ENCODE measurements around the gene BCL11A. TPM values are rescaled to one million over a fixed set of nuclear protein-coding genes. Genes with fewer than 3 reads are reported as not detected.

BCL11A gene
- total RNA-seq, 2 donors from 2014 or later, result 0.81 TPM; not detected in 1

GRCh38 chr2:60533101-60534051 lies 20.1 kb downstream of the BCL11A start:
- no peaks in the 10 kb centered on the region for H3K9me3 Mint-ChIP-seq
- DNase-seq (ENCODE audit: low spot score) (no peak), ATAC-seq (no peak)
- no peak overlapping the region for H3K4me3 Mint-ChIP-seq
- no peaks in the 10 kb centered on the region for H3K4me1 Mint-ChIP-seq (ENCODE audit: low read depth in 2 of 2)
- H3K27me3 Mint-ChIP-seq, result peaks cover 55 to 69% of the 10 kb centered on the region in 2 donors
- H3K36me3 Mint-ChIP-seq, result no peaks in the 10 kb centered on the region
- no peak overlapping the region for H3K27ac Mint-ChIP-seq

- no peaks in the 10 kb centered on the region for H3K36me3 Mint-ChIP-seq
- H3K9me3 Mint-ChIP-seq, result no peaks in the 10 kb centered on the region
- no peak overlapping the region for H3K27ac Mint-ChIP-seq
- H3K27me3 Mint-ChIP-seq, result peaks cover 63 to 79% of the 10 kb centered on the region in 2 donors
- DNase-seq (ENCODE audit: low spot score) (no peak), ATAC-seq (no peak)
- H3K4me3 Mint-ChIP-seq, result no peak overlapping the region
- no peaks in the 10 kb centered on the region for H3K4me1 Mint-ChIP-seq (ENCODE audit: low read depth in 2 of 2)
Observed at GRCh38 chr2:60532421-60532820, 21.0 kb downstream of the BCL11A start.

- Mint-ChIP-seq H3K36me3 (no peaks in the 10 kb centered on the region), H3K27ac (no peak overlapping the region), H3K9me3 (no peaks in the 10 kb centered on the region), H3K4me3 (no peak overlapping the region), H3K4me1 (ENCODE audit: low read depth in 2 of 2) (no peaks in the 10 kb centered on the region), H3K27me3 (peaks cover 67 to 86% of the 10 kb centered on the region in 2 donors)
- DNase-seq (ENCODE audit: low spot score), result no peak
- no peak for ATAC-seq
Observed at GRCh38 chr2:60531701-60532133, 21.7 kb downstream of the BCL11A start.

GRCh38 chr2:60530660-60531281 lies 22.7 kb downstream of the BCL11A start:
- H3K27me3 Mint-ChIP-seq, result peaks cover 59 to 78% of the 10 kb centered on the region in 2 donors
- H3K4me1 Mint-ChIP-seq (ENCODE audit: low read depth in 2 of 2), result peaks cover 0 to 2% of the 10 kb centered on the region in 2 donors
- no peak overlapping the region for H3K27ac Mint-ChIP-seq
- DNase-seq (ENCODE audit: low spot score), result no peak
- H3K9me3 Mint-ChIP-seq, result no peaks in the 10 kb centered on the region
- no peak for ATAC-seq
- H3K36me3 Mint-ChIP-seq, result no peaks in the 10 kb centered on the region
- H3K4me3 Mint-ChIP-seq, result no peak overlapping the region

GRCh38 chr2:60529785-60530627 lies 23.4 kb downstream of the BCL11A start:
- Mint-ChIP-seq H3K4me1 (ENCODE audit: low read depth in 2 of 2) (peaks cover 0 to 2% of the 10 kb centered on the region in 2 donors), H3K27me3 (peaks cover 52 to 71% of the 10 kb centered on the region in 2 donors), H3K9me3 (no peaks in the 10 kb centered on the region), H3K4me3 (no peak overlapping the region), H3K36me3 (no peaks in the 10 kb centered on the region), H3K27ac (no peak overlapping the region)
- no peak for ATAC-seq
- DNase-seq (ENCODE audit: low spot score), result no peak

- Mint-ChIP-seq H3K36me3 (no peaks in the 10 kb centered on the region), H3K4me1 (ENCODE audit: low read depth in 2 of 2) (peaks cover 0 to 2% of the 10 kb centered on the region in 2 donors), H3K9me3 (no peaks in the 10 kb centered on the region), H3K27me3 (peaks cover 52 to 63% of the 10 kb centered on the region in 2 donors), H3K4me3 (no peak overlapping the region), H3K27ac (no peak overlapping the region)
- DNase-seq (ENCODE audit: low spot score) (no peak), ATAC-seq (no peak)
Observed at GRCh38 chr2:60529136-60529784, 24.2 kb downstream of the BCL11A start.

GRCh38 chr2:60528281-60529020 lies 25.0 kb downstream of the BCL11A start:
- no peaks in the 10 kb centered on the region for H3K36me3 Mint-ChIP-seq
- peaks cover 52 to 58% of the 10 kb centered on the region in 2 donors for H3K27me3 Mint-ChIP-seq
- no peak overlapping the region for H3K27ac Mint-ChIP-seq
- no peak overlapping the region for H3K4me3 Mint-ChIP-seq
- no peak for ATAC-seq
- peaks cover 0 to 2% of the 10 kb centered on the region in 2 donors for H3K4me1 Mint-ChIP-seq (ENCODE audit: low read depth in 2 of 2)
- no peak for DNase-seq (ENCODE audit: low spot score)
- no peaks in the 10 kb centered on the region for H3K9me3 Mint-ChIP-seq

GRCh38 chr2:60527762-60528161 lies 25.7 kb downstream of the BCL11A start:
- Mint-ChIP-seq H3K27ac (no peak overlapping the region), H3K9me3 (no peaks in the 10 kb centered on the region), H3K36me3 (no peaks in the 10 kb centered on the region), H3K27me3 (peaks cover 47 to 54% of the 10 kb centered on the region in 2 donors), H3K4me3 (no peak overlapping the region), H3K4me1 (ENCODE audit: low read depth in 2 of 2) (peaks cover 0 to 2% of the 10 kb centered on the region in 2 donors)
- ATAC-seq (no peak), DNase-seq (ENCODE audit: low spot score) (no peak)

GRCh38 chr2:60526623-60527022 lies 26.8 kb downstream of the BCL11A start:
- DNase-seq (ENCODE audit: low spot score), result no peak

GRCh38 chr2:60525899-60526298 lies 27.6 kb downstream of the BCL11A start:
- DNase-seq (ENCODE audit: low spot score), result no peak
- H3K27me3 Mint-ChIP-seq, result peaks cover 42 to 49% of the 10 kb centered on the region in 2 donors
- no peak for ATAC-seq
- no peak overlapping the region for H3K27ac Mint-ChIP-seq
- H3K9me3 Mint-ChIP-seq, result no peaks in the 10 kb centered on the region
- H3K36me3 Mint-ChIP-seq, result no peaks in the 10 kb centered on the region
- no peak overlapping the region for H3K4me3 Mint-ChIP-seq
- peaks cover 0 to 2% of the 10 kb centered on the region in 2 donors for H3K4me1 Mint-ChIP-seq (ENCODE audit: low read depth in 2 of 2)

More at GRCh38 chr2:60526623-60527022, 26.8 kb downstream of the BCL11A start:
- Mint-ChIP-seq H3K27me3 (peaks cover 45 to 54% of the 10 kb centered on the region in 2 donors), H3K9me3 (no peaks in the 10 kb centered on the region), H3K4me1 (ENCODE audit: low read depth in 2 of 2) (peaks cover 0 to 2% of the 10 kb centered on the region in 2 donors), H3K4me3 (no peak overlapping the region), H3K27ac (no peak overlapping the region), H3K36me3 (no peaks in the 10 kb centered on the region)
- ATAC-seq, result no peak

- Mint-ChIP-seq H3K9me3 (no peaks in the 10 kb centered on the region), H3K27me3 (peaks cover 34 to 43% of the 10 kb centered on the region in 2 donors), H3K27ac (no peak overlapping the region), H3K4me3 (no peak overlapping the region), H3K4me1 (ENCODE audit: low read depth in 2 of 2) (peaks cover 0 to 2% of the 10 kb centered on the region in 2 donors), H3K36me3 (no peaks in the 10 kb centered on the region)
- DNase-seq (ENCODE audit: low spot score) (no peak), ATAC-seq (no peak)
Observed at GRCh38 chr2:60524874-60525273, 28.6 kb downstream of the BCL11A start.

GRCh38 chr2:60523963-60524362 lies 29.5 kb downstream of the BCL11A start:
- H3K9me3 Mint-ChIP-seq, result no peaks in the 10 kb centered on the region
- H3K27ac Mint-ChIP-seq, result no peak overlapping the region
- no peaks in the 10 kb centered on the region for H3K36me3 Mint-ChIP-seq
- H3K4me3 Mint-ChIP-seq, result no peak overlapping the region
- peaks cover 29 to 38% of the 10 kb centered on the region in 2 donors for H3K27me3 Mint-ChIP-seq
- DNase-seq (ENCODE audit: low spot score), result no peak
- H3K4me1 Mint-ChIP-seq (ENCODE audit: low read depth in 2 of 2), result peaks cover 0 to 2% of the 10 kb centered on the region in 2 donors
- ATAC-seq, result no peak
